Activated CD4-positive, alpha-beta T cell treated with anti-CD3 and anti-CD28 coated beads, Interleukin-2, amount 50 U/mL, for 16 hours (primary cell): ENCODE data around the gene GNPNAT1.
"Not testable (repeated sequence)": the region's sequence is repeated elsewhere in the genome, so short reads cannot be mapped to it uniquely, and the experiment has no call there.

Experiments
- DNase-seq: peaks from one replicate; pipeline ENCODE4 v3.0.0-alpha.2; 2020

The GNPNAT1 gene

DNA sequence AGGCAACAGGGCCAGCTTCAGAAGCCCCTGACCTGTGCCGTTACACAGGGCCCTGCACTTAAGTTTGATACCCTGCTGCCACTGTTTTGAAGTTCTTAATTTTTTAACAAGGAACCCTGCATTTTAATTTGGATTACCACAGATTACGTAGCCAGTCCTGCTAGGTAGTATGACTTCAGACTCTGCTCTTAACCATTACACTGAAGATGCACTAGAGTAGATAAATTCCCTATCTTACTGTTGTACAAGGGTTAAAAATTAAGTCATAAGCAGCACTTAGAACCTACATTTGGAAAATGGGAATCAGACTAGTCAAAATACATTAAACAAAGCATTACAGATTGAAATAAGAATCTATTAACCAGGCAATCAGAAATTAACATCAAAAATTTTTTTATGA is 2.3 kb downstream of the GNPNAT1 start:
- no peak for DNase-seq

DNA sequence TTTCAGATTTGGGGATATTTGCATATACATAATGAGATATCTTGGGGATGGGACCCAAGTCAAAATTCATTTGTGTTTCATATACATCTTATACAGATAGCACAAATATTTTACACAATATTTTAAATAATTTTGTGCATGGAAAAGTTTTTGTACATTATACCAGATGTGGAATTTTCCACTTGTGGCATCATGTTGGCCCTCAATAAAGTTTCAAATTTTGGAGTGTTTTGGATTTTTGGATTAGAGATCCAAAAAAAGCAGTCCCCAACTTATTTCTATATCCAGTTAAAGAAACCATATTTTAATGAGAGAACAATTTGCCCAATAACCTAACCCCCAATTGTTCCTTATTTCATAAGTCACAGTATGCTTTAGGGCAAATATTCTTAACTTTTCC is 4.5 kb downstream of the GNPNAT1 start:
- DNase-seq = no peak

DNA sequence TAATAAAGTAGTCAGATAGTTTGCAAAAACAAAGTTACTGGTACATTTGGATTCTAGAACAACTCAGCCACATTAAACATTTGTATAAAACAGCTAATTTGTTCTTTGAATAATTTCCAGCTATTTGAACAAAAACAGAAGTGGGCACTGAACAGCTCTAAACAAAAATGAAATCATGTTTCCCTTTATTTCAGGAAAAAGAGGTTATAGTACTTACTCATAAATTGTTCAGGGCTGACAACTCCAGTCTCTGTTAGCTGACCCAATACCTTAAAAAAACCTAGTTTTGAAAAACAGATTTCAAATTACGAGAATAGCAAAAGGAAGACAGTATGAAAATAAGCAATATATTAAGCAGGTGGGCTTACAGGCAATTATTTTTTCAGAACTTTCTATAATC is 8.2 kb downstream of the GNPNAT1 start:
- no peak for DNase-seq

DNA sequence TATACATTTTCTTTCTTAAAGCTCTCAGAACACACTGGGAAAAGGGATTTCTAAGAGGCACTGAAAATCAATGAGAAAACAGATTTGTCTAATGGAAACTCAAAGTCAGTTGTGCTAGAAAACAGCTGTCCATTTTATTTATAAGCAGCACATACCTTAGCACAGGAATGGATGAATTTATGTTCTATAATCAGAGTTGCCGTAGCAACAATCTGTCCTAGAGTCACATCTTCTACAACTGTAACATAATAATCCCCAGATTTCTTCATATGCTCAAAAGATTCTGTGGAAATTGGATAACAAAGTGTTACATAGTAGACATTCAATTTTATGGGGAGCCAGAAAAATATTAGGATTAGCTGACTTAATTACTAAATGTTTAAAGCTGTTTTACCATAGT is 9.8 kb downstream of the GNPNAT1 start:
- DNase-seq = no peak

DNA sequence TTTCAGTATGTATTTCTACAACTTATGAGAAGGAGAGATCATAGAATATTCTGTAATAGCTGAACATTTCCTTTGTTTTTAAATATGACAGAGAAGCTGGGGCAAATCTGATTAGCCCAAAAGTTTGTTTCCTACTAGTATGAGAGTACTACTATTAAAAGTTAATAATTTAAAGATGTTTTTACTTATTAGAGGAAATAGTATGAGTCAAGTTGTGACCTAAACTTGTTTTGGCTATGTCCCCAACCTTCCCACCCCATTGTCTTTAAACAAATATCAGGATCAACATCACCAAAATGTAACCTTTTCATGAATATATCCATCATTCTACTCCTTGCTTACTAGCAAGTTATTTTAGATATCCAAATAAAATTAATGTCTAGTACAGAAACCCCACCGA is 10.5 kb downstream of the GNPNAT1 start:
- no peak for DNase-seq

DNA sequence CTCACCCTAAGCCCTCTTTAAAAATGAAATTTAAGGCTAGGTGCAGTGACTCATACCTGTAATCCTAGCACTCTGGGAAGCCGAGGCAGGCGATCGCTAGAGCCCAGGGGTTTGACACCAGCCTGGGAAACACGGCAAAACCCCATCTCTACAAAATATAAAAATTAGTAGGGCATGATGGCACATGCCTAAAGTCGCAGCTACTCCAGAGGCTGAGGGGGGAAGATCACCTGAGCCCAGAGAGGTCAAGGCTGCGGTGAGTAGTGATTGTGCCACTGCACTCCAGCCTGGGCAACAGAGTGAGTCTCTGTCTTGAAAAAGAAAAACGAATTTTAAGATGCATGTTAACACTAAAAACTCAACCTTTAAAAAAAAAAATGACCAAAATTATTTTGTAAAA is 12.7 kb downstream of the GNPNAT1 start:
- DNase-seq = no peak

DNA sequence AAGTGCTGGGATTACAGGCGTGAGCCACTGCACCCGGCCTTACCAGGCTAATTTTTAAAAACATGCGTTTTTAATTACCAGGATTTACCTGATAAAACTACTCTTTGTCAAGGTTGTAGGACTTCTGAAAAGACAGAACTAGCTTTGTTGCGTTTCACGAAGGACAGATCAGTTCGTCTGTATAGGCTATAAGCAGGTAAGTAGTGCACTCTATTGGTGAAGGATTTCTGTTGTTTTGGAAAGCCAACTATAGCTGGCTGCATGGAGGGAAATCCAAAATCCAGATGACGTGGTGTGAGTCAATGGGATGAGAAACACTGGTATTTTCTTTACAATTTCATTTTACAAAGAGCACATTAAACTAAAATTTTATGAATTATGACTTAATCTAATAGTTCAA is 14.6 kb downstream of the GNPNAT1 start:
- DNase-seq = no peak

DNA sequence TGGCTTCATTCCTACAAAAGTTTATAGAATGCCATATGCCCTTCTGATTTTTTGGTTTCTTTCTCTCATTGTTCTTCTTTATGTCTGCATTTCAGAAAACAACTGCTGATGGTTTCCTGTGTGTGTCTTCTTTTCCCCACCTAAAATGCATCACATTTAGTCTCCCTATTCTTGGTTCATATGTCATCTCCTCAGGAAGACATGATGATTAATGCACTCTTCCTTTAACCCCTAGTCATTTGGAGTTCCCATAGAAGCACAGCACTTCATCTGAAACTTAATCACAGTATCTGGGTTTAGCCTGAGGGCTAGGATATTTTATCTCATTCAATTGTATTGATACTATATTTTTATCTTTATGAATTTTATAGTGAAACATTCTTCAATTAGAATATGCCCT is 21.5 kb downstream of the GNPNAT1 start:
- DNase-seq = no peak

DNA sequence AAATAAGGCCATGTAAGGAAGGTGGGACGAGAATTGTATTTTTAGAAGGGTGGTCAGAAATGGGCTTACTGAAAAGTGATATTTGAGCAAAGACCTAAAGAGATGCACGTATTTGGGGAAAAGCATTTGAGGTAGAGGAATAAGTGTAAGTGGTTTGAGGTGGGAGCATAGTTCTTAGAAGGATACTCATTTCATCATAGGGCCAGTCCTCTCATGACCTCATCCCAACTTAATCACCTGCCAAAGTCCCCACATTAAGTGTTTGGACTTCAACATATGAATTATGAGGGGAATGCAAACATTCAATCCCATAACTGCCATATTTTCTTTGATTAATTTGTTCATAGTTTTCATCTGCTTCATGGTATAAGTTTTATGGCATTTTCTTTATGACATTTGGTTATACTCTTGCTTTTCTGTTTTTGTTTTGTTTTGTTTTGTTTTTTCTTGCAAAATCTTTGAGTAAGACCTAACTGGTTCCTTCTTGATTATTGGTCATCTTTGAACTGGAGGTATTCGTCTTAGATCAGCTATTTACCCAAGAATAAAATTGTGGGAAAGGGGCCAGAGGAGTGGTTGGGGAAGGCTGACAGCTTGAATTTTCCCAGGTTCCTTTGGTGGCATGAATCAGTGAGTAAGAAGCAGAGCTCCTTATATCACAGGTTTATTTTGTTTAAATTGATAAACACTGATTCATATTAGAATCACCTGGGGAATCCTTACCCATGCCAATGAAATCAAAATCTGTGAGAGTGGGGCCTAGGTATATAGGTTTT is 24.2 kb downstream of the GNPNAT1 start:
- no peak for DNase-seq

DNA sequence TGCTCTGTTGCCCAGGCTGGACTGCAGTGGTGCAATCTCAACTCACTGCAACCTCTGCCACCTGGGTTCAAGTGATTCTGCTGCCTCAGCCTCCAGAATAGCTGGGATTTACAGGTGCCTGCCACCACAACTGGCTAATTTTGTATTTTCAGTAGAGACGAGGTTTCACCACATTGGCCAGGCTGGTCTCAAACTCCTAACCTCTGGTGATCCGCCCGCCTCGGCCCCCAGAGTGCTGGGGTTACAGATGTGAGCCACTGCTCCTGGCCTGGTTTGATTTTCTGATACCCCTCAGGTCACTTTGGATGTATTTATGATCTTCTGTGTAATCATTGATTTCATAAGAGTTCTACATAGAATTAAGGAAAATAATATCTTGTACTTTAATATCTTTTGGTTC is 28.5 kb downstream of the GNPNAT1 start:
- DNase-seq = not testable (repeated sequence)

DNA sequence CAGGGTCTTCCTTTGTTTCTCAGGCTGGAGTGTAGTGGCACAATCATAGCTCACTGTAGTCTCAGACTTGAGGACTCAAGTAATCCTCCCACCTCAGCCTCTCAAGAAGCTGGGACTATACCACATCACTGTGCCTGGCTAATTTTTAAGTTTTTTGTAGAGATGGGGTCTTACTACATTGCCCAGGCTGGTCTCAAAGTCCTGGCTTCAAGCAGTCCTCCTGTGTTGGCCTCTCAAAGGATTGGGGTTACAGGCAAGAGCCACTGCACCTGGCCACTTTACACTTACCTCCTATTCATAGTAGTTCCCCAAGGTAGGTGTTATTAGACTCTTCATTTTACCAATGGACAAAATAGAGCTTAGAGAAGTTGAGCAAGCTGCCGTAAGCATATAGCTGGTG is 32.3 kb downstream of the GNPNAT1 start:
- DNase-seq = no peak

DNA sequence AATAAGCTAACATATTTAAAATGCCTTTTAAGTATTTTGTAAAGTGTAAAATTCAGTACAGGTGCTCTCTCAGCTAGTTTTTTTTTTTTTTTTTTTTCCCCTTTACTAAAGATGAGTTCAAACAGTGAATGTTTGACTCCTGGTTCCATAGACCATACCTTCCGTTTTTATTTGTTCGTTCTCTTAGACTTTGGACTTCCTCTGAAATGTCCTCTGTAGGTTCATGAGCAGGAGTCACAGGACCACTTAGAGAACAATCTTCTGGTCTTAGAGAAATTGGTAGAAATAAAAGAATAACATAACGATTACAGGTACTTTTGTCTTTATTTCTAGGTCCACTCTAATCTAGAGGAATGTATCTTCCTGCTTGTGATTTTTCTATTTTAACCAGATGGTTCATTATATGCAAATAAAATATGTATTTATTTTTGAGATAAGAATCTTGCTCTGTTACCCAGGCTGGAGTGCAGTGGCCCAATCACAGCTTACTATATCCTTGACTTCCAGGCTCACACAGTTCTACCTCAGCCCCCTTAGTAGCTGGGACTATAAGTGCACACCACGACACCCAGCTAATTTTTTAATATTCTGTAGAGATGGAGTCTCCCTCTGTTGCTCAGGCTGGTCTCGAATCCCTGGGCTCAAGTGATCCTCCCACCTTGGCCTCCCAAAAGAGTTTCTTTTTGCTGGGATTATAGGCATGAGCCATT is 35.6 kb downstream of the GNPNAT1 start:
- no peak for DNase-seq

DNA sequence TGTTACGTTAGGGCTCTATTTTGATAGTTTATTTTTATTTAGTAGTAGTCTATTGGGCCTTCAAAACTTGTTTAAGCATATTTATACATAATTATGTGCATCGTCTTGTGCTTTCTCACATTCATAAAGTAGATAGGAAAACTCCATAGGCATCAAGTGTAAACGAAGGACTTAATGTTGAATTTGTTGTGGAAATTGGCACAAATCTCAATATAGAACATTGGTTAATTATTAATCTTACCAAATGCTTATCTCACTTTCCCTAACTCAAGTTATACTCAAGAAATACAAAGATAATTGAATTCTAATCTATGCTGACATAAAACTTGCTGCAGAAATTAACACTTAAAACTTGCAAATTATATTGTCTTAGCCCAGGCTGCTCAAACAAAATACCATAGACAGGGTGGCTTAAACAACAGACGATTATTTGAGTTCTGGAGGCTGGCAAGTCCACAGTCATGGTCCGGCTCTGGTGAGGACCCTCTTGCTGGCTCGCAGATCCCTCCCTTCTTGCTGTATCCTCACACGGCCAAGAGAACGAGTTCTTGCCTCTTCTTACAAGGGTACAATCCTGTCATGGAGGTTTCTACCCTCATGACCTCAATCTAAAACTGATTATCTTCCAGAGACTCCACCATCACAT is 42.6 kb downstream of the GNPNAT1 start:
- DNase-seq = no peak

DNA sequence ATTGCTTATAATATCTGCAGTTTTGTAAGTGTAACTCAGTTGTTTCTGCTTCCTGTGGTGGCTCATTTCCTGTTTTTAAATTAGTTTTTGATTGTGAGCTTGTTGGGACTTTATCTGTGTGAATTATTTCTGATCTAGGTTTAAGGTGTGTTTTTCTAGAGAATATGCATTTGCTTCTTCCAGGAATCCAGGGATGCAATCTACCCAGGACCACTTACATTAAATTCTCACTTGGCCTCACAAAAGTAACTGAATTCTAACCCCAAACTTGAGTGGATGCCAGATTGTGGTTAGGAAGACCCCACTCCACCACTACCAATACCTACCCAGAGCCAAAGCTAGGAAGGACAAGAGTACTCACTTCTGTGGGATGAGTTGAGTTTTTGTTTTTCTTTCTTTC is 49.5 kb downstream of the GNPNAT1 start:
- no peak for DNase-seq

DNA sequence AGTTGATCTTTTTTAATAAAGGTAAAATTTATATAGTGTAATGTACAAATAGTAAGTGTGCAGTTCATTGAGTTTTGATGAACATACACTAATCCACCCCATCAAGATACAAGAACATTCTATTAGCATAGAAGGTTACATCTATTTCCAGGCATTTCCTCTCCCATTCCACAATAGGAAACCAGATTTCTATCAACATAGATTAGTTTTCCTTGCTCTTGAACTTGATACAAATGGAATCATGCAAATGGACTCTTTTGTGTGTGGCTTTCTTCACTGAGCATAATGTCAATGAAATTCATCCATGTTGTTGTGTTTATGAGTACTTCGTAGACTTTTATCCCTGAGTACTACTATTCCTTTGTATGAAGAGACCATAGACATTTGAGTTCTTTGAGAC is 50.7 kb downstream of the GNPNAT1 start:
- DNase-seq = no peak

DNA sequence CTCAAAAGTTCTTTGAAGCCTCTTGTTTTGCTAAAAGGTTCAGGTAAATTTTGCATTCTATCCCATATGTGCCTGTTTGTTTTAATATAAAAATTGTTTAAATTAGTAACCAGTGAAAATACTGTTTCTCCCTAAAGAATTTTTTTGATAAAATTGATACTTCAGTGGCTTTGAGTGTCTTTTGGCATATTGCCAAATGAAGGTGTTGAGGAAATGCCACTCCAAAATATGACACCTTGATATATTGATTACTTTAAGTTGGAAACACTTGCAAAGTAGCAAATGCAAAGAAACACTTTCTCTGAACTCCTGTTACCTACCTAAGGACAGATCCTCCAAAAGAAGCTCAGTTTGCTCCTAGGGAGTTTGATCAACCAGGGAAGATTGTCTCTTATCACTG is 53.0 kb downstream of the GNPNAT1 start:
- DNase-seq = no peak

DNA sequence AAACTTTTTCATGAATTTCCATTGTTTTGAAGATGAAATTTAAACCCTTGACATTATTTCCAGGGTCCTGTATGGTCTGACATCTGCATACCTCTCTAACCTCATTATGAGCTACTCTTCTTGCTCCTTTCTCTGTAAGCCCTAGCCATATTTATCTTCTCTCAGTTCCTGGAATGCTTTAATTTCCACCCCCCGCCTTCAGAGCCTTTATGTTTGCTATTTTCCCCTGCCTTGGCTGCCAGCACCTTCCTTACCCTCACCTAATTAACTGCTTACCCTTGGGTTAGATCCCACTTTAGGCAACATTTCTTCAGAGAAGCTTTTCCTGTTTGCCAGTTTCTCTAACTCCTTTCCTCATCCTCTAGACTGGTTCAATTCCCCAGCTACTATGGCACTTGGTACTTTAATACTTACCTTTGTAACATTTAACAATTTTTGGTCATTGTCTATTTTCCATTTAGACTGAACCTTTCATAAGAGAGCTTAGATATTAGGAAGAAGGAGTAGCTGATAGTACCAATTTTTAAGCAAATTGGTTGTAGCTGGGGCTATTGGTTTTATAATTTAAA is 55.4 kb downstream of the GNPNAT1 start:
- DNase-seq = no peak

DNA sequence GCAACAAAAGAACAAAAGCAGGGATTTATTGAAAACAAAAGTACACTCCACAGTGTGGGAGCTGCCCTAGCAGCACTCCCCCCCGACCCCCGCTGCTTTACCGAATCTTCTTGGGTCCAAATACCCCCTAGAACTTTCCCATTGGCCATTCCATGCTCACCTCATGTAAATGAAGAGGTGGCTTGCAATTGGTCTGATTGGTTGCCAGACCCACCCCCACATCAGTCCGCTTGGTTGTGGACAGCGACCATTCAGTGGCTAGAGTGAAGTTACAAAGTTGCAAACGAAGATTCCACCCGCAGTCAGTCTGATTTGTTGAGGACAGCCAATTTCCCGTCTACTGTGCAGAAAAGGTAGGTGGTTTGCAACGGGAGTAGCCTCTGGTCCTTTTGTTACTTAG is 57.6 kb downstream of the GNPNAT1 start:
- no peak for DNase-seq

DNA sequence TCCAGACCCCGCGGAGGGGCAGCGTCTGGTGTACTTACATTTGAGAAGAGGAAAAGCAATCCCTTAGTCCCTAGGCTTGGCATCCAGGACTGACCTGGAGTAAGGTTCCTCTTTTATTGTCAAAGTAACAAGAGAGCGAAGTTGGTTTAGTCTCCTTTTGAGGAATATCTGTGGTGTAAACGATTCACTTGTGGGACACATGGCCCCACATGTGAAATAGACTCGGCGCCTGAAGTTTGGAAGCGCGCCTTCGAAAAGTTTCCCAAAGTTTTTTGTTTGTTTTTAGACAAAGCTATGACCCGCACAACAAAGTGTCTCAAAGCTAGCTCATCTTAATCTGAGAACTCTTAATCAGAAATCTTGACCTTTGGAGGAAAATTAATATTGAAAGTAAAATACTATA is 60.7 kb downstream of the GNPNAT1 start:
- no peak for DNase-seq

DNA sequence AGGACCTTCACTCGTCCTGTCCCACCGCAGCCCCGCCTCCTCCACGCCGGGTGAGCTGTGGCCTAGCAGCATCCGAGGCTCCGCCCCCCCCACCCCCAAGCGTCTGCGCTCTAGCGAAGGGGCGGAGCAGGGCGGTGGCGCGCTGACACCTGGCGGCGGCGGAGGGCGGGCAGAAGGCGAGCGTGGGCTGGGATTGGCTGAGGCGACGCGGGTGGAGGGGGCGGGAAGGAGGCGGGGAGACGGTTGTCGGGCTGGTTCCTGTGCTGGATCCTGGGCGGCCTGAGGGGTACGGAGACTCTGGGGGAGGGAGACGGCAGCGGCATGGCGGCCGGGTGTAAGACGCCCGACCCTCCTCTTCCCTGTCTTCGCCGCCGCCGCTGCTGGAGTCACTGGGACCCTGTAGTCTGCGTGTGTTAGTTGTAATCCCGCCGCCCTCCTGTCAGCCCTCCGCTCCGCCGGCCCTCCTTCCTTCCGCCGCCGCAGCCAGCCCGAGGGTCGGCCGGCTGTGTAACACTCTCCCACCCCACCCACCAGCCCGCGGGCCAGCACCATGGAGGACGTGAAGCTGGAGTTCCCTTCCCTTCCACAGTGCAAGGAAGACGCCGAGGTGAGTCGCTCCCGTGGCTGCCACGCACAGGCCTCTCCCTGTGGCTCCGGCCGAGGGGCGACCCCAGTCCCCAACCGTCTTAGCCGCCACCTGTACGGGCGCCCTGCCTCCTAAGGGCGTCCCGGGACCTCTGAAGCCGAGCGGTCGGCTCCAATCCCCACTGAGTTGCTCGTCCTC is 61.3 kb downstream of the GNPNAT1 start, which contains the start of gene STYX:
TSS of gene STYX (plus strand) at position 242 of the 784 bp plus-strand sequence. CDS start at position 551, 309 bp downstream.
- peak; percentile 99 for DNase-seq

DNA sequence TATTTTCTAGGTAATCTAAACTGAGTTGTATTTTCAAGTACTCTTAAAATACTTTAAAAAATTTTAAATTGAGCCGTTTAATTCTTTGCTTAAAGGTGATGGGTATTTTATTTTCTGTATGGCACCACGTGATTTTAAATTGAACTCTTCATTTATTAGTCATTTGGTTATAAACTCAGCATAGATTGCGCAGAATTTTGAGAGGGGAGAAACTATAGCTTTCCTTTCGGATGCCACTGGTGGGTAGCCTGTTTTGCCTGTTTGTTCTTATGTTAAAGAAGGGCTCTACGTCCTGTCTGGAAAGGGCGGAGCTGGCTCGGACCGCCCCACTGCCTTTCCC is 61.9 kb downstream of the GNPNAT1 start:
- no peak for DNase-seq

DNA sequence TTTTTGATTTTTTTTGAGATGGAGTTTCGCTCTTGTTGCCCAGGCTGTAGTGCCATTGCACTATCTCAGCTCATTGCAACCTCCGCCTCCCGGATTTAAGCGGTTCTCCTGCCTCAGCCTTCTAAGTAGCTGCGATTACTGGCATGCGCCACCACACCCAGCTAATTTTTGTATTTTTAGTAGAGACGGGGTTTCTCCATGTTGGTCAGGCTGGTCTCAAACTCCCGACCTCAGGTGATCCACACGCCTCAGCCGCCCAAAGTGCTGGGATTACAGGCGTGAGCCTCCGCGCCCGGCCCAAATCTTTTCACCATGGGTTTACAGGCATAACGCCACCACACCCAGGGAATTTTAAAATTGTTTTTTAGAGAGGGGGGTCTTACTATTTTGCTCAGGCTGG is 62.4 kb downstream of the GNPNAT1 start:
- DNase-seq = not testable (repeated sequence)

DNA sequence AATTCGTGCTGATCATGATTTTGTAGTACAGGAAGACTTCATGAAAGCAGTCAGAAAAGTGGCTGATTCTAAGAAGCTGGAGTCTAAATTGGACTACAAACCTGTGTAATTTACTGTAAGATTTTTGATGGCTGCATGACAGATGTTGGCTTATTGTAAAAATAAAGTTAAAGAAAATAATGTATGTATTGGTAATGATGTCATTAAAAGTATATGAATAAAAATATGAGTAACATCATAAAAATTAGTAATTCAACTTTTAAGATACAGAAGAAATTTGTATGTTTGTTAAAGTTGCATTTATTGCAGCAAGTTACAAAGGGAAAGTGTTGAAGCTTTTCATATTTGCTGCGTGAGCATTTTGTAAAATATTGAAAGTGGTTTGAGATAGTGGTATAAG is 63.9 kb downstream of the GNPNAT1 start:
- not testable (repeated sequence) for DNase-seq
